Activated CD8-positive, alpha-beta memory T cell treated with anti-CD3 and anti-CD28 coated beads, Interleukin-2, amount 50 U/mL, for 1 hour (primary cell): Measurements from ENCODE around the gene CCDC85B.

ENCODE experiments used
- DNase-seq: peaks from one replicate; pipeline ENCODE4 v3.0.0-alpha.2; 2020; ENCODE audit errors: extremely low read depth

CCDC85B gene

DNA sequence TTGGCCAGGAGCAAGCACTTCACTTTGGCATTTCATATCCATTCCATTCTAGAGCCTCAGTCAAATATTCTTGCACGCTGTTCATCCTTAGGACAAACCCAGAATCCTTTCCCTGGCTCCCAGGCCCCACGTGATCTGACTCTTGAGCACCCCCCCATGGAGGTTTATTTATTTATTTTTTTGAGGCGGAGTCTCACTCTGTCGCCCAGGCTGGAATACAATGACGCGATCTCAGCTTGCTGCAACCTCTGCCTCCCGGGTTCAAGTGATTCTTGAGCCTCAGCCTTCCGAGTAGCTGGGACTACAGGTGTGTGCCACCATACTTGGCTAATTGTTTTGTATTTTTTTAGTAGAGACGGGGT is 42.1 kb downstream of the CCDC85B start:
- DNase-seq = no peak

DNA sequence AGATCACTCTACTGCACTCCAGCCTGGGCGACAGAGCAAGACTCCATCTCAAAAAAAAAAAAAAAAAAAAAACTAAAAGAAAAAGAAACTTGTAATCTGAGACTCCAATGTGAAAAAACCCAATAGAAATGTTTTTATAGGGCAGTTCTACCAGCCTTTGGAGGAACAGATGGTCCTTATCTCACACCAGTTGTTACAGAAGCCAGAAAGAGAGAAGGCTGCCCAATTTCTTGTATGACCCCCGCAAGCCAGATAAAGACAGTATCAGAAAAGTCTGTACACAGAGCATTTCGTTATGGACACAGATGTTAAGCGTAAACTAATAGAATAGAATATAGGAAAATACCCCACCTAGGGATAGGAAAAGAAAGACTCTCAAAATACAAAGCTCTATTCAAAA is 43.5 kb downstream of the CCDC85B start:
- DNase-seq = no peak

DNA sequence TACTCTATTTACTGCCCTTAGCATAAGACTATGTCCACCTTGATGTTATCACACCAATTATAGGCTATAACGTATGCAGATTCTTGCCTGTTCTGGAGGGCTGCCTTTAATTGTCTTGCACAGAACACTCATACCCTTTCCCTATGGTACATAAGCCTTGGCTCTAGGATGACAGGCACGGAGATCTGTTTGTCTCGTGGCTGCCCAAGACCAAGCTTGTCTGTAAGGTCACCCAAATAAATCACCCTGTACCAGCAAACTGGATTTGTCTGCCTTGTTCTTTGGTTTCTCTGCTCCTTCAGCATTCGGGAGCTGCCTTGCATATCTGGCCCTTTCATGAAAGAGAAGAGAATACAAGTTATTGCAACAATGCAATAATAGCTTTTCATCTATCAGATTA is 47.3 kb downstream of the CCDC85B start:
- no peak for DNase-seq
